OCI-LY1 (cell line): Measurements from ENCODE around the gene ZBTB7A.

Experiments
- H2AFZ ChIP-seq: fragments of 200-600 bp; sonication (generic), shearing (Covaris generic); 2 replicates; pipeline ENCODE4 v1.6.0; 2014; ENCODE audit warnings: antibody characterized with exemption, mild to moderate bottlenecking, low read length
- H3F3A ChIP-seq: fragments of 200-600 bp; sonication (generic), shearing (Covaris generic); 2 replicates; pipeline ENCODE4 v1.6.0; 2014; ENCODE audit warnings: mild to moderate bottlenecking, antibody characterized with exemption, low read length, moderate library complexity; ENCODE audit not compliant: insufficient read depth
- H3K27ac ChIP-seq: fragments of 200-600 bp; sonication (generic); 2 replicates; pipeline ENCODE4 v1.5.1; 2014; ENCODE audit warnings: low read length, mixed run types, mild to moderate bottlenecking, low read depth; ENCODE audit not compliant: poor library complexity, severe bottlenecking
- H3K27me3 ChIP-seq: fragments of 200-600 bp; sonication (generic); 2 replicates; pipeline ENCODE4 v1.6.0; 2014; ENCODE audit warnings: antibody characterized with exemption, mild to moderate bottlenecking, low read length, moderate library complexity; ENCODE audit not compliant: insufficient read depth
- H3K36me3 ChIP-seq: fragments of 200-600 bp; sonication (generic); 2 replicates; pipeline ENCODE4 v1.6.1; 2014; ENCODE audit warnings: mild to moderate bottlenecking, antibody characterized with exemption, low read length, moderate library complexity, mixed read lengths; ENCODE audit not compliant: insufficient read depth
- H3K4me1 ChIP-seq: fragments of 200-600 bp; sonication (generic); 2 replicates; pipeline ENCODE4 v1.5.1; 2014; ENCODE audit warnings: mild to moderate bottlenecking, low read length, moderate library complexity; ENCODE audit not compliant: insufficient read depth, severe bottlenecking
- H3K4me2 ChIP-seq: fragments of 200-600 bp; sonication (generic), shearing (Covaris generic); 2 replicates; pipeline ENCODE4 v1.6.1; 2014; ENCODE audit warnings: low read length
- H3K4me3 ChIP-seq: fragments of 200-600 bp; sonication (generic); 2 replicates; pipeline ENCODE4 v1.5.1; 2014; ENCODE audit warnings: low read length, low read depth, mild to moderate bottlenecking, mixed read lengths; ENCODE audit not compliant: poor library complexity, severe bottlenecking
- H3K79me2 ChIP-seq: fragments of 200-600 bp; shearing (Covaris generic); 2 replicates; pipeline ENCODE4 v1.6.1; 2016; ENCODE audit warnings: mixed run types, low read length, mixed read lengths; ENCODE audit not compliant: insufficient read depth
- H3K9ac ChIP-seq: fragments of 200-600 bp; sonication (generic), shearing (Covaris generic); 2 replicates; pipeline ENCODE4 v1.6.1; 2014; ENCODE audit warnings: mild to moderate bottlenecking, low read length, mixed read lengths
- H3K9me2 ChIP-seq: fragments of 200-600 bp; sonication (generic), shearing (Covaris generic); 2 replicates; pipeline ENCODE4 v1.6.1; 2014; ENCODE audit warnings: low read depth, mild to moderate bottlenecking, low read length, mixed read lengths
- H3K9me3 ChIP-seq: fragments of 200-600 bp; shearing (Covaris generic); 2 replicates; pipeline ENCODE4 v1.6.1; 2014; ENCODE audit warnings: low read length, mixed read lengths
- H4K20me1 ChIP-seq: fragments of 200-600 bp; sonication (generic), shearing (Covaris generic); 2 replicates; pipeline ENCODE4 v1.6.0; 2016; ENCODE audit warnings: mild to moderate bottlenecking, low read length; ENCODE audit not compliant: insufficient read depth
- EZH2 ChIP-seq: fragments of 200-600 bp; sonication (generic), shearing (Covaris generic); IDR thresholded peaks from 2 replicates; pipeline ENCODE4 v1.8.0; 2017; ENCODE audit warnings: borderline replicate concordance, mixed run types, mild to moderate bottlenecking, antibody characterized with exemption, low read length, moderate library complexity, mixed read lengths
- TF ChIP-seq, protein P1 (sequence below): fragments of 200-600 bp; sonication (generic), shearing (Covaris generic); IDR thresholded peaks from 2 replicates; pipeline ENCODE4 v1.5.1; 2017; ENCODE audit warnings: mild to moderate bottlenecking, antibody characterized with exemption, low read length, moderate library complexity, mixed read lengths

The ZBTB7A gene

GRCh38 chr19:4114181-4114580 is 47.5 kb upstream of the ZBTB7A start:
- Histone ChIP-seq H3K9me2 (no peaks in the 10 kb centered on the region), H3K36me3 (peaks cover 62% of the 10 kb centered on the region), H3K9me3 (peaks cover 4% of the 10 kb centered on the region; the same call in 1 of the 2 replicates), H3K4me2 (no peak overlapping the region), H4K20me1 (no peaks in the 10 kb centered on the region), H2AFZ (no peak overlapping the region), H3K27ac (peak overlapping the region; percentile 73), H3K9ac (no peak overlapping the region), H3F3A (0 out of 2 replicates have a peak, but pooled peaks cover 5% of the 10 kb centered on the region), H3K4me3 (no peak overlapping the region), H3K27me3 (no peaks in the 10 kb centered on the region), H3K4me1 (peaks cover 39% of the 10 kb centered on the region), H3K79me2 (no peaks in the 10 kb centered on the region)
- TF ChIP-seq, protein P1, sequence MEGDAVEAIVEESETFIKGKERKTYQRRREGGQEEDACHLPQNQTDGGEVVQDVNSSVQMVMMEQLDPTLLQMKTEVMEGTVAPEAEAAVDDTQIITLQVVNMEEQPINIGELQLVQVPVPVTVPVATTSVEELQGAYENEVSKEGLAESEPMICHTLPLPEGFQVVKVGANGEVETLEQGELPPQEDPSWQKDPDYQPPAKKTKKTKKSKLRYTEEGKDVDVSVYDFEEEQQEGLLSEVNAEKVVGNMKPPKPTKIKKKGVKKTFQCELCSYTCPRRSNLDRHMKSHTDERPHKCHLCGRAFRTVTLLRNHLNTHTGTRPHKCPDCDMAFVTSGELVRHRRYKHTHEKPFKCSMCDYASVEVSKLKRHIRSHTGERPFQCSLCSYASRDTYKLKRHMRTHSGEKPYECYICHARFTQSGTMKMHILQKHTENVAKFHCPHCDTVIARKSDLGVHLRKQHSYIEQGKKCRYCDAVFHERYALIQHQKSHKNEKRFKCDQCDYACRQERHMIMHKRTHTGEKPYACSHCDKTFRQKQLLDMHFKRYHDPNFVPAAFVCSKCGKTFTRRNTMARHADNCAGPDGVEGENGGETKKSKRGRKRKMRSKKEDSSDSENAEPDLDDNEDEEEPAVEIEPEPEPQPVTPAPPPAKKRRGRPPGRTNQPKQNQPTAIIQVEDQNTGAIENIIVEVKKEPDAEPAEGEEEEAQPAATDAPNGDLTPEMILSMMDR = no peak
- TF ChIP-seq EZH2 = no peak

GRCh38 chr19:4113398-4114088 is 46.8 kb upstream of the ZBTB7A start:
- Histone ChIP-seq H3K27me3 (no peaks in the 10 kb centered on the region), H4K20me1 (no peaks in the 10 kb centered on the region), H3K9me2 (no peaks in the 10 kb centered on the region), H3F3A (0 out of 2 replicates have a peak, but pooled peaks cover 5% of the 10 kb centered on the region), H3K9me3 (peaks cover 4% of the 10 kb centered on the region; the same call in 1 of the 2 replicates), H3K4me2 (no peak overlapping the region), H3K9ac (no peak overlapping the region), H3K36me3 (peaks cover 62% of the 10 kb centered on the region), H3K79me2 (no peaks in the 10 kb centered on the region), H2AFZ (no peak overlapping the region), H3K4me1 (peaks cover 46% of the 10 kb centered on the region), H3K4me3 (no peak overlapping the region), H3K27ac (no peak overlapping the region)
- no peak for TF ChIP-seq EZH2
- TF ChIP-seq, protein P1 = no peak

DNA sequence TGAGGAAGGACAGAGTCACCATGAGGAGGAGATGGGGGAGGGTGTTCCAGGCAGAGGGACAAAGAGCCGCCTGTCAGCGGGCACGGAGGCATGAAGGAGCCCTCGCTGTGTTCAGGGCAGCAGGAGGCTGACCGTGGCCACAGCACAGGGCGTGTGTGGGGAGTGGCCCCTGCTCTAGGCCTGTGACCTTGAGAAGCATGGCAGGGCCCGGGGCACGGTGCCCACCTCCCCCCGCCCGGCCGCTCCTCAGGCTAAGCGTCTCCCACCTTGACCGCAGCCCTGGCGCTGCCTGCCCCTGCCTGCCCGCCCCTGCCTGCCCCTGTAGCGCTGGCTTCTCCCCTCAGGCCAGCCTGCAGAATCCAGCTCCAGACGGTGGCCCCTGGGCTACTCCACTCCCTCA is 45.7 kb upstream of the ZBTB7A start:
- Histone ChIP-seq H3K27me3 (no peaks in the 10 kb centered on the region), H4K20me1 (no peaks in the 10 kb centered on the region), H3K4me2 (no peak overlapping the region), H3K79me2 (no peaks in the 10 kb centered on the region), H3K9me2 (no peaks in the 10 kb centered on the region), H3K9ac (no peak overlapping the region), H3K36me3 (peaks cover 66% of the 10 kb centered on the region), H3K9me3 (peaks cover 4% of the 10 kb centered on the region; the same call in 1 of the 2 replicates), H2AFZ (no peak overlapping the region), H3F3A (0 out of 2 replicates have a peak, but pooled peaks cover 5% of the 10 kb centered on the region), H3K4me3 (no peak overlapping the region), H3K4me1 (peaks cover 49% of the 10 kb centered on the region), H3K27ac (no peak overlapping the region)
- no peak for TF ChIP-seq EZH2
- TF ChIP-seq, protein P1 = no peak
